OCI-LY7 (cell line): ENCODE measurements around the gene TEPSIN. TPM values are rescaled to one million over a fixed set of nuclear protein-coding genes. Genes with fewer than 3 reads are reported as not detected.

ENCODE experiments used
- BruUV-seq: library from RNA; stranded (reverse); fragments of 400-500 nt; replicated peaks from 2 replicates; lab custom pipeline; 2021; lab: Mats Ljungman, UMichigan
- CTCF ChIA-PET: fragments of 300-600 bp; sonication (Branson Sonifier 250); formaldehyde crosslinking; loops from one replicate; lab custom pipeline; 2022; ENCODE audit warnings: antibody characterized with exemption; ENCODE audit not compliant: unreplicated experiment; lab: Charles Lee
- POLR2A ChIA-PET: fragments of 300-600 bp; sonication (Branson Sonifier 250); formaldehyde crosslinking; loops from one replicate; lab custom pipeline; 2022; ENCODE audit warnings: antibody characterized with exemption; lab: Charles Lee
- DNase-seq: peaks from one replicate; pipeline ENCODE4 v3.0.0-alpha.2; 2015; ENCODE audit warnings: low spot score
- H2AFZ ChIP-seq: fragments of 200-600 bp; sonication (generic), shearing (Covaris generic); 2 replicates; pipeline ENCODE4 v1.6.1; 2014; ENCODE audit warnings: mild to moderate bottlenecking, antibody characterized with exemption, low read length, moderate library complexity
- H3K27ac ChIP-seq: fragments of 200-600 bp; sonication (generic); 2 replicates; pipeline ENCODE4 v1.5.1; 2014; ENCODE audit warnings: mixed run types, low read depth, mild to moderate bottlenecking, moderate library complexity, low read length, inconsistent platforms; ENCODE audit not compliant: poor library complexity, severe bottlenecking
- H3K36me3 ChIP-seq: fragments of 200-600 bp; sonication (generic); 2 replicates; pipeline ENCODE4 v1.6.1; 2014; ENCODE audit warnings: mild to moderate bottlenecking, antibody characterized with exemption, low read length, moderate library complexity, mixed read lengths; ENCODE audit not compliant: insufficient read depth
- H3K4me1 ChIP-seq: fragments of 200-600 bp; sonication (generic); 2 replicates; pipeline ENCODE4 v1.5.1; 2014; ENCODE audit warnings: mild to moderate bottlenecking, low read length; ENCODE audit not compliant: insufficient read depth, poor library complexity, severe bottlenecking
- H3K4me2 ChIP-seq: fragments of 200-600 bp; sonication (generic); 2 replicates; pipeline ENCODE4 v1.6.1; 2014; ENCODE audit warnings: mild to moderate bottlenecking, low read length
- H3K4me3 ChIP-seq: fragments of 200-600 bp; sonication (generic); 2 replicates; pipeline ENCODE4 v1.5.1; 2014; ENCODE audit warnings: mild to moderate bottlenecking, low read depth, low read length; ENCODE audit not compliant: poor library complexity, severe bottlenecking
- H3K79me2 ChIP-seq: fragments of 200-600 bp; sonication (generic); 2 replicates; pipeline ENCODE4 v1.6.1; 2016; ENCODE audit warnings: low read depth, mild to moderate bottlenecking, low read length, moderate library complexity, mixed read lengths; ENCODE audit not compliant: insufficient read depth
- H3K9me2 ChIP-seq: fragments of 200-600 bp; sonication (generic); 2 replicates; pipeline ENCODE4 v1.6.1; 2016; ENCODE audit warnings: mild to moderate bottlenecking, low read length, mixed read lengths; ENCODE audit not compliant: insufficient read depth
- H3K9me3 ChIP-seq: fragments of 200-600 bp; sonication (generic); 2 replicates; pipeline ENCODE4 v1.6.1; 2014; ENCODE audit warnings: mild to moderate bottlenecking, mixed run types, low read length, mixed read lengths
- H4K20me1 ChIP-seq: fragments of 200-600 bp; sonication (generic); 2 replicates; pipeline ENCODE4 v1.6.1; 2014; ENCODE audit warnings: mild to moderate bottlenecking, antibody characterized with exemption, low read length, moderate library complexity, mixed read lengths; ENCODE audit not compliant: insufficient read depth
- CTCF ChIP-seq: fragments of 200-600 bp; sonication (generic); conservative IDR thresholded peaks from 2 replicates; pipeline ENCODE4 v1.5.1; 2014; ENCODE audit warnings: mild to moderate bottlenecking, antibody characterized with exemption, low read length, moderate library complexity, mixed read lengths
- EZH2phosphoT487 ChIP-seq: fragments of 200-600 bp; sonication (generic); IDR thresholded peaks from 2 replicates; pipeline ENCODE4 v1.6.1; 2018; ENCODE audit warnings: low read depth, borderline replicate concordance, mild to moderate bottlenecking, mixed run types, antibody characterized with exemption, low read length, moderate library complexity, mixed read lengths
- intact Hi-C: fragments of 100-400 bp; cut with micrococcal nuclease; formaldehyde crosslinking; loops from one replicate; pipeline ENCODE4 v1.10.0; 2022; ENCODE audit not compliant: unreplicated experiment
- total RNA-seq, 2 experiments: library from RNA; depleted of rRNA in 1 of 2; stranded (reverse); fragments of >200 nt in 1 of 2; shearing (Covaris generic) in 1 of 2; gene quantifications; 2 replicates each; pipeline ENCODE4 v1.2.3, GENCODE V29; 2014 to 2022

Gene TEPSIN
- total RNA-seq, 2 experiments from 2014 or later: 46.4 to 75.3 TPM

DNA sequence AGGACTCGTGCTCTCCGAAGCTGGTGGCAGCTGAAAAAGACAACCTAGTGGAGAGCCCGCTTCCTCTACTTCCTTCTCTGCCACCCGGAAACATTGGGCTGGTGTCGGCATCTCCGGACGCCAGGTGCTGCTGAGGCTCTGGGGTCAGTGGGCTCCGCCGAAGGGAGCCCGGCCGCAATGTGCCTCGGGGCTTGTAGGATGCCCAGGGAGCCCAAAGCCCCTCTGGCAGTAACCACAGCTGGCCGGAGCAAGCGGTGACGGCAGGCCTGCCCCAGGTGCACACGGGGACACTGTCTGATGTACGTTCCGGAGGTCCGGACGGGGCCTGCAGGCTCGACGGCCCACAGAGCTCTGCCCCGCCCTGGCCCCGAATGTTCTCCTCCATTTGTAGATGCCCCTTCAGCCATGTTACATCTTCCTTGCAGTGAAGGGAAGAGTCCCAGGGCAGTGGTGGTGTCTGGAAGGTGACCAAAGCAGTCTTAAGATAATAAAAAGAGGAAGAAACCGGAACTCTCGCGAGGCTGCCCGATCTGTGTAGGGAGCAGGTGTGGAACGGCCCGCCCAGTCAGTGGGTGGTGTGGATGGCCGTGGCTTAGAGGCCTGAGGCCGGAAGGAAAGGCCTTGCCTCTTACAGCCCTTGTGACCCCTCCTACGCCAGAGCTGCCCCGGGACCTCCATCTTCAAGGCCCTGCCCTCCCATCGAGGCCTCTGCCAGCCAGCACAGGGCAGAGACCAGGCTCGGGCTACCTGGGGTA is 22.9 kb upstream of the TEPSIN start:
- Histone ChIP-seq H3K9me2 (no peaks in the 10 kb centered on the region), H4K20me1 (no peaks in the 10 kb centered on the region), H3K4me2 (no peak overlapping the region), H3K4me1 (no peaks in the 10 kb centered on the region), H3K36me3 (peaks cover 28% of the 10 kb centered on the region), H3K27ac (no peak overlapping the region), H3K9me3 (no peaks in the 10 kb centered on the region), H2AFZ (no peak overlapping the region), H3K79me2 (no peaks in the 10 kb centered on the region), H3K4me3 (no peak overlapping the region)
- CTCF ChIA-PET: no interaction called here
- BruUV-seq: no TSS peak
- POLR2A ChIA-PET: no interaction called here
- no peak for DNase-seq
- intact Hi-C loops: no loop called here
- TF ChIP-seq EZH2phosphoT487: no peak
- no peak for TF ChIP-seq CTCF

DNA sequence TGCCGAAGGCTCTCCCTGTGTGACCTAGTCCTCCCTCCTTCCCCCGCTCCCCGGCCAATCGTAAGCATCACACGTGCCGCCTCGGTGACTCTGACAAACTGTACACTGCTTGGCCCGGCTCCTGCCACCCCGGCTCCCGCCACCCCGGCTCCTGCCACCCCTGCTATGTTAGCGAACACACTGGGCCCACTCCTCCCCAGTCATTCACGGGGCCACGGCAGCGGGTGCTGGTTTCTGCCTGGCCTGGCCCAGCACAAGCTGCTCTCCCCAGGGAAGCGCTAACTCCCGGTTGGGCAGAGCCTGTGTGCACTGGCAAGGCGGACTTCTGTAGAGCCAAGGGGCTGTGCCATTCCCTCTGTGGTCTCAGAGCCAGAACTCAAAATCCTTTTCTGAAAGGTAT is 22.2 kb upstream of the TEPSIN start:
- TF ChIP-seq CTCF (no peak), EZH2phosphoT487 (no peak)
- Histone ChIP-seq H3K27ac (no peak overlapping the region), H4K20me1 (no peaks in the 10 kb centered on the region), H3K36me3 (peaks cover 27% of the 10 kb centered on the region), H3K79me2 (no peaks in the 10 kb centered on the region), H3K4me2 (no peak overlapping the region), H2AFZ (no peak overlapping the region), H3K4me3 (no peak overlapping the region), H3K9me3 (no peaks in the 10 kb centered on the region), H3K9me2 (no peaks in the 10 kb centered on the region), H3K4me1 (no peaks in the 10 kb centered on the region)
- CTCF ChIA-PET: no interaction called here
- BruUV-seq: no TSS peak
- POLR2A ChIA-PET: interaction anchor here (0.5 kb wide), 1 partner anchor 228 kb away, joined by 4 read pairs; no protein-coding TSS in a partner anchor
- intact Hi-C loops: no loop called here
- no peak for DNase-seq

GRCh38 chr17:81260641-81261040 is 21.8 kb upstream of the TEPSIN start:
- TF ChIP-seq EZH2phosphoT487 (no peak), CTCF (no peak)
- CTCF ChIA-PET: no interaction called here
- Histone ChIP-seq H3K9me3 (no peaks in the 10 kb centered on the region), H4K20me1 (no peaks in the 10 kb centered on the region), H2AFZ (no peak overlapping the region), H3K9me2 (no peaks in the 10 kb centered on the region), H3K36me3 (peaks cover 22% of the 10 kb centered on the region), H3K4me3 (no peak overlapping the region), H3K27ac (no peak overlapping the region), H3K4me2 (no peak overlapping the region), H3K4me1 (no peaks in the 10 kb centered on the region), H3K79me2 (no peaks in the 10 kb centered on the region)
- no TSS peak for BruUV-seq
- intact Hi-C loops: no loop called here
- POLR2A ChIA-PET: interaction anchor here (0.5 kb wide), 1 partner anchor 228 kb away, joined by 4 read pairs; no protein-coding TSS in a partner anchor
- DNase-seq: no peak
